HepG2 (cell line): Measurements from ENCODE around the gene AARS2. TPM values are rescaled to one million over a fixed set of nuclear protein-coding genes. Genes with fewer than 3 reads are reported as not detected.
A peak's percentile ranks its signal among the peaks of the same experiment; 100 is the strongest.

Source experiments
- CBX5 ChIP-seq: sonication (generic); formaldehyde crosslinking; IDR thresholded peaks from 2 replicates; pipeline ENCODE4 v1.4.0; 2020; ENCODE audit warnings: missing genetic modification reagents, borderline replicate concordance
- EZH2 ChIP-seq: conservative IDR thresholded peaks from 2 replicates; pipeline ENCODE4 v1.6.1; 2012; ENCODE audit warnings: mild to moderate bottlenecking, low read depth, low read length, moderate library complexity
- HNRNPLL ChIP-seq: fragments of 200-400 bp; formaldehyde crosslinking; IDR thresholded peaks from 2 replicates; pipeline ENCODE4 v1.6.1; 2017; ENCODE audit warnings: mild to moderate bottlenecking, low read depth, low read length; ENCODE audit not compliant: poor library complexity, severe bottlenecking
- KLF15 ChIP-seq: sonication (generic); formaldehyde crosslinking; IDR thresholded peaks from 2 replicates; pipeline ENCODE4 v1.8.1; 2023; ENCODE audit warnings: borderline replicate concordance, mild to moderate bottlenecking, inconsistent platforms, missing genetic modification reagents, mixed read lengths
- RAD51 ChIP-seq: fragments of 450-650 bp; IDR thresholded peaks from 2 replicates; pipeline ENCODE4 v1.6.1; 2016; ENCODE audit warnings: borderline replicate concordance
- RFX1 ChIP-seq: fragments of 450-650 bp; IDR thresholded peaks from 2 replicates; pipeline ENCODE4 v1.6.1; 2017
- SALL1 ChIP-seq: sonication (generic); formaldehyde crosslinking; IDR thresholded peaks from 2 replicates; pipeline ENCODE4 v1.8.0; 2022; ENCODE audit warnings: mild to moderate bottlenecking, missing genetic modification reagents
- ZNF607 ChIP-seq: sonication (generic); formaldehyde crosslinking; IDR thresholded peaks from 2 replicates; pipeline ENCODE4 v1.5.1; 2020; ENCODE audit warnings: missing genetic modification reagents, mild to moderate bottlenecking, borderline replicate concordance
- ZNF615 ChIP-seq: sonication (generic); formaldehyde crosslinking; IDR thresholded peaks from 2 replicates; pipeline ENCODE4 v1.5.0; 2020; ENCODE audit warnings: mild to moderate bottlenecking, missing genetic modification reagents, borderline replicate concordance
- ZNF724P ChIP-seq: sonication (generic); formaldehyde crosslinking; IDR thresholded peaks from 2 replicates; pipeline ENCODE4 v1.8.0; 2022; ENCODE audit warnings: missing genetic modification reagents, borderline replicate concordance
- polyA plus RNA-seq, 8 experiments: library from polyadenylated mRNA; depleted of rRNA in 3 of 8; stranded (reverse) in 7 of 8; unstranded in 1 of 8; fragments of >200 nt; fragmentation: Illumina TruSeq in 4 of 8; extraction: Trizol in 4 of 8; gene quantifications; 2 replicates each; pipeline versions ENCODE4 v1.2.1 to v1.2.3, GENCODE V29; 2011 to 2016; ENCODE audit warnings: low read depth in 4 of 8, missing spikeins in 1 of 8, mixed read lengths in 1 of 8; ENCODE audit not compliant: insufficient read depth in 1 of 8
- total RNA-seq, 5 experiments: library from RNA; depleted of rRNA; stranded (reverse); fragments of >200 nt; fragmentation: Illumina TruSeq; extraction: Trizol; gene quantifications; 2 replicates each; pipeline ENCODE4 v1.2.3, GENCODE V29; 2016; ENCODE audit warnings: low read depth in 1 of 5
- TF ChIP-seq, protein P1 (sequence below): sonication (generic); formaldehyde crosslinking; IDR thresholded peaks from 2 replicates; pipeline ENCODE4 v1.5.0; 2020; ENCODE audit warnings: mild to moderate bottlenecking, missing genetic modification reagents
- TF ChIP-seq, protein P2 (sequence below): sonication (generic); formaldehyde crosslinking; IDR thresholded peaks from 2 replicates; pipeline ENCODE4 v1.4.0; 2020; ENCODE audit warnings: missing genetic modification reagents, borderline replicate concordance
- TF ChIP-seq, protein P3 (sequence below): sonication (generic); formaldehyde crosslinking; conservative IDR thresholded peaks from 2 replicates; pipeline ENCODE4 v1.8.0; 2022; ENCODE audit warnings: missing genetic modification reagents
- TF ChIP-seq, protein P4 (sequence below): IDR thresholded peaks from 2 replicates; pipeline ENCODE4 v1.6.1; 2016; ENCODE audit warnings: mild to moderate bottlenecking, missing biosample characterization, missing genetic modification reagents

AARS2 gene
- total and polyA plus RNA-seq, 2 of the 13 experiments (the other 11 are each of a cell fraction or from before 2014, with no cell fraction given): 7.5 to 24.1 TPM

DNA sequence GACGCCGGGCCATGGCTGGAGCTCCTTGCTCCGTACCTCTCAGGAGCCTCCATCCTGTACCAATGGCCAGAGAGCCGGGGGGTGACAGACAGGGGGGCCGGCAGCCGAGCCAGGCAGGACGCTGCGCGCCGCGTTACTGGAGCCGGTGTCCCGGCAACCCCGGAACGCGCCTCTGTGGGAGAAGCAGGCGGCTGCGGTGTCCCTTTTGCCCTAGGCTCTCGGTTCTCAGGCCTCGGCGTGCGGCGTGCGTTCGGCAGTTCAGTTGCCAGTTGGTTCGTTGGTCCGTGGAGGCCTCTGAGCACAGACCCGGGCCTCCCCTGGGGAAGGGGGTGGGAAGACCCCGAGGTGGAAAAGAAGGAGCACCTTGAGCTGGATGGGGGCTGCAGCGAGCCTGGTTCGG is 29.3 kb upstream of the AARS2 start, which contains the start of gene SPATS1 (continued):
- TF ChIP-seq KLF15 (CRISPR knock-in tag): no peak
- TF ChIP-seq RFX1: no peak
- no peak for TF ChIP-seq ZNF724P (CRISPR knock-in tag)
- TF ChIP-seq EZH2: no peak
- TF ChIP-seq, protein P1, sequence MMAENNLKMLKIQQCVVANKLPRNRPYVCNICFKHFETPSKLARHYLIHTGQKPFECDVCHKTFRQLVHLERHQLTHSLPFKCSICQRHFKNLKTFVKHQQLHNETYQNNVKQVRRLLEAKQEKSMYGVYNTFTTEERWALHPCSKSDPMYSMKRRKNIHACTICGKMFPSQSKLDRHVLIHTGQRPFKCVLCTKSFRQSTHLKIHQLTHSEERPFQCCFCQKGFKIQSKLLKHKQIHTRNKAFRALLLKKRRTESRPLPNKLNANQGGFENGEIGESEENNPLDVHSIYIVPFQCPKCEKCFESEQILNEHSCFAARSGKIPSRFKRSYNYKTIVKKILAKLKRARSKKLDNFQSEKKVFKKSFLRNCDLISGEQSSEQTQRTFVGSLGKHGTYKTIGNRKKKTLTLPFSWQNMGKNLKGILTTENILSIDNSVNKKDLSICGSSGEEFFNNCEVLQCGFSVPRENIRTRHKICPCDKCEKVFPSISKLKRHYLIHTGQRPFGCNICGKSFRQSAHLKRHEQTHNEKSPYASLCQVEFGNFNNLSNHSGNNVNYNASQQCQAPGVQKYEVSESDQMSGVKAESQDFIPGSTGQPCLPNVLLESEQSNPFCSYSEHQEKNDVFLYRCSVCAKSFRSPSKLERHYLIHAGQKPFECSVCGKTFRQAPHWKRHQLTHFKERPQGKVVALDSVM (CRISPR knock-in tag): no peak; the same call in 1 of the 2 replicates
- no peak for TF ChIP-seq ZNF615
- TF ChIP-seq CBX5 (CRISPR knock-in tag): no peak
- TF ChIP-seq, protein P2, sequence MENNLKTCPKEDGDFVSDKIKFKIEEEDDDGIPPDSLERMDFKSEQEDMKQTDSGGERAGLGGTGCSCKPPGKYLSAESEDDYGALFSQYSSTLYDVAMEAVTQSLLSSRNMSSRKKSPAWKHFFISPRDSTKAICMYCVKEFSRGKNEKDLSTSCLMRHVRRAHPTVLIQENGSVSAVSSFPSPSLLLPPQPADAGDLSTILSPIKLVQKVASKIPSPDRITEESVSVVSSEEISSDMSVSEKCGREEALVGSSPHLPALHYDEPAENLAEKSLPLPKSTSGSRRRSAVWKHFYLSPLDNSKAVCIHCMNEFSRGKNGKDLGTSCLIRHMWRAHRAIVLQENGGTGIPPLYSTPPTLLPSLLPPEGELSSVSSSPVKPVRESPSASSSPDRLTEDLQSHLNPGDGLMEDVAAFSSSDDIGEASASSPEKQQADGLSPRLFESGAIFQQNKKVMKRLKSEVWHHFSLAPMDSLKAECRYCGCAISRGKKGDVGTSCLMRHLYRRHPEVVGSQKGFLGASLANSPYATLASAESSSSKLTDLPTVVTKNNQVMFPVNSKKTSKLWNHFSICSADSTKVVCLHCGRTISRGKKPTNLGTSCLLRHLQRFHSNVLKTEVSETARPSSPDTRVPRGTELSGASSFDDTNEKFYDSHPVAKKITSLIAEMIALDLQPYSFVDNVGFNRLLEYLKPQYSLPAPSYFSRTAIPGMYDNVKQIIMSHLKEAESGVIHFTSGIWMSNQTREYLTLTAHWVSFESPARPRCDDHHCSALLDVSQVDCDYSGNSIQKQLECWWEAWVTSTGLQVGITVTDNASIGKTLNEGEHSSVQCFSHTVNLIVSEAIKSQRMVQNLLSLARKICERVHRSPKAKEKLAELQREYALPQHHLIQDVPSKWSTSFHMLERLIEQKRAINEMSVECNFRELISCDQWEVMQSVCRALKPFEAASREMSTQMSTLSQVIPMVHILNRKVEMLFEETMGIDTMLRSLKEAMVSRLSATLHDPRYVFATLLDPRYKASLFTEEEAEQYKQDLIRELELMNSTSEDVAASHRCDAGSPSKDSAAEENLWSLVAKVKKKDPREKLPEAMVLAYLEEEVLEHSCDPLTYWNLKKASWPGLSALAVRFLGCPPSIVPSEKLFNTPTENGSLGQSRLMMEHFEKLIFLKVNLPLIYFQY (CRISPR knock-in tag): no peak
- no peak for TF ChIP-seq SALL1
- no peak for TF ChIP-seq RAD51
- TF ChIP-seq, protein P3, sequence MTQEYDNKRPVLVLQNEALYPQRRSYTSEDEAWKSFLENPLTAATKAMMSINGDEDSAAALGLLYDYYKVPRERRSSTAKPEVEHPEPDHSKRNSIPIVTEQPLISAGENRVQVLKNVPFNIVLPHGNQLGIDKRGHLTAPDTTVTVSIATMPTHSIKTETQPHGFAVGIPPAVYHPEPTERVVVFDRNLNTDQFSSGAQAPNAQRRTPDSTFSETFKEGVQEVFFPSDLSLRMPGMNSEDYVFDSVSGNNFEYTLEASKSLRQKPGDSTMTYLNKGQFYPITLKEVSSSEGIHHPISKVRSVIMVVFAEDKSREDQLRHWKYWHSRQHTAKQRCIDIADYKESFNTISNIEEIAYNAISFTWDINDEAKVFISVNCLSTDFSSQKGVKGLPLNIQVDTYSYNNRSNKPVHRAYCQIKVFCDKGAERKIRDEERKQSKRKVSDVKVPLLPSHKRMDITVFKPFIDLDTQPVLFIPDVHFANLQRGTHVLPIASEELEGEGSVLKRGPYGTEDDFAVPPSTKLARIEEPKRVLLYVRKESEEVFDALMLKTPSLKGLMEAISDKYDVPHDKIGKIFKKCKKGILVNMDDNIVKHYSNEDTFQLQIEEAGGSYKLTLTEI: no peak
- no peak for TF ChIP-seq ZNF607 (CRISPR knock-in tag)
- peak; percentile 75 for TF ChIP-seq HNRNPLL
- TF ChIP-seq, protein P4, sequence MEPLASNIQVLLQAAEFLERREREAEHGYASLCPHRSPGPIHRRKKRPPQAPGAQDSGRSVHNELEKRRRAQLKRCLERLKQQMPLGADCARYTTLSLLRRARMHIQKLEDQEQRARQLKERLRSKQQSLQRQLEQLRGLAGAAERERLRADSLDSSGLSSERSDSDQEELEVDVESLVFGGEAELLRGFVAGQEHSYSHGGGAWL (CRISPR knock-in tag): no peak
